Measurements from ENCODE around the gene AP2A2.
"Not testable (repeated sequence)": the region's sequence is repeated elsewhere in the genome, so short reads cannot be mapped to it uniquely, and the experiment has no call there.

The AP2A2 gene

GRCh38 chr11:954392-955153, 28.9 kb downstream of the AP2A2 start:
- no peak for DNase-seq (ENCODE audit: low read depth)

- no peak for DNase-seq (ENCODE audit: low read depth)
Measured at GRCh38 chr11:955154-956063, 29.7 kb downstream of the AP2A2 start.

GRCh38 chr11:957212-957920, 31.7 kb downstream of the AP2A2 start:
- DNase-seq (ENCODE audit: low read depth) = no peak

- no peak for DNase-seq (ENCODE audit: low read depth)
Measured at GRCh38 chr11:958101-958500, 32.4 kb downstream of the AP2A2 start.

- DNase-seq (ENCODE audit: low read depth) = no peak
Measured at GRCh38 chr11:959027-959426, 33.4 kb downstream of the AP2A2 start.

- DNase-seq (ENCODE audit: low read depth) = no peak
Measured at GRCh38 chr11:959608-960007, 33.9 kb downstream of the AP2A2 start.

- not testable (repeated sequence) for DNase-seq (ENCODE audit: low read depth)
Measured at GRCh38 chr11:961310-961920, 35.7 kb downstream of the AP2A2 start.

- DNase-seq (ENCODE audit: low read depth) = no peak
Measured at GRCh38 chr11:961921-962320, 36.3 kb downstream of the AP2A2 start.

GRCh38 chr11:962688-963087, 37.0 kb downstream of the AP2A2 start:
- DNase-seq (ENCODE audit: low read depth) = no peak

- DNase-seq (ENCODE audit: low read depth) = no peak
Measured at GRCh38 chr11:963852-964251, 38.2 kb downstream of the AP2A2 start.

GRCh38 chr11:965206-965775, 39.6 kb downstream of the AP2A2 start:
- DNase-seq (ENCODE audit: low read depth) = no peak

GRCh38 chr11:967995-968751, 42.5 kb downstream of the AP2A2 start:
- no peak for DNase-seq (ENCODE audit: low read depth)

GRCh38 chr11:968822-969221, 43.2 kb downstream of the AP2A2 start:
- no peak for DNase-seq (ENCODE audit: low read depth)

- no peak for DNase-seq (ENCODE audit: low read depth)
Measured at GRCh38 chr11:969651-970205, 44.1 kb downstream of the AP2A2 start.

- DNase-seq (ENCODE audit: low read depth) = no peak
Measured at GRCh38 chr11:970319-970871, 44.7 kb downstream of the AP2A2 start.

- DNase-seq (ENCODE audit: low read depth) = no peak
Measured at GRCh38 chr11:971092-971690, 45.5 kb downstream of the AP2A2 start.

- no peak for DNase-seq (ENCODE audit: low read depth)
Measured at GRCh38 chr11:971731-972365, 46.2 kb downstream of the AP2A2 start.

GRCh38 chr11:972523-973211, 47.0 kb downstream of the AP2A2 start:
- no peak for DNase-seq (ENCODE audit: low read depth)

GRCh38 chr11:973237-973636, 47.6 kb downstream of the AP2A2 start:
- DNase-seq (ENCODE audit: low read depth) = no peak
